Activated CD8-positive, alpha-beta memory T cell treated with anti-CD3 and anti-CD28 coated beads for 4 hours (primary cell): Measurements from ENCODE around the gene NR5A2.

Source experiments
- DNase-seq, 2 donors: peaks; one replicate each; pipeline ENCODE4 v3.0.0-alpha.2; 2020; ENCODE audit warnings: low read depth in 2 of 2

Gene NR5A2

DNA sequence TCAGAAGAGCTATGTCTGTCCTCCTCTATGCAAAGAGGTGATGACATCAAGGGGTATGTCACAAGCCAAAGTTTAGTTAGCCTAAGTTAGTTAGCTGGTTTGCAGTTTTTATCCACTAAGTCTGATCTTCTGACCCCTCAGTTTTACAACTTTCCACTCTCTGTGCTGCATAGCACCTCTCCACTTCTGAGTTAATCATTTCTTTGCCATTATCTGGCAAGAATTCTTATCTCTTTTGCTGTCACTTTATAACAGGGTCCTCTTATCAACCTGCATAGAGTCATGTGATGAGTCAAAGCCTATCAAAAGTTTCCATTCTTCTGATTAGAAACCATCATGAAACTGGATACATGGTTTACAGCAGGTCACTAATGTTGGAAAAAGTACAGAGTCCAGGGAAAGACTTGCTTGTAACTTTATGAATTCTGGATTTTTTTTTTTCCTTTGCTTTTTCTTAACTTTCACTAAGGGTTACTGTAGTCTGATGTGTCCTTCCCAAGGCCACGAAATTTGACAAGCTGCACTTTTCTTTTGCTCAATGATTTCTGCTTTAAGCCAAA lies at the start of gene NR5A2:
Gene NR5A2, plus strand, starts transcription at position 447 of the 560 bp plus-strand sequence. CDS start 138 bp downstream, outside the sequence.
- no peak for DNase-seq

DNA sequence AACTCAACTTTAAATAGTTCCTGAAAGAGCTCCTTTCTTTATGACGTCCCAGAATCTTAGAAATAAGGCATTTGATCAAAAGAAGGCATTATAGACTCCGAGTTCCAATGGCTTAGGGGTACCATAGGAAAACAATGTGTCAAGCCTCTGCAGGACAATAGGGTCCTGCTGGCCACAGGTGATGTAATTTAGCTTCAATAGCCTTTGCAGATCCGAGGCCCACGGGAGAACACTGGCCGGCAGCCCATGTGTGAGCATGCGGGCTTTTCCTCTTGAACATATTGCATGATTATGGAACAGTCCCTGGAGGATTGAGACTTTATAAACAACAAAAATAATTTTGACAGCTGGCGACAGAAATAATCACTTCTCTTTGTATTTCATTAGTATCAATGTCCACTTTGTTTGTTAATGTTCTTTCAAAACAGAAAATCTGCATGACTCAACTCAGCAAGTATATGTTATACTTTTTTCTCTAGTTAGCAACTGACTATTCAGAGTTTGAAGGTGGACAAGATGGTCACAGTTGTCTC lies 49.0 kb upstream of the NR5A2 start:
- DNase-seq, result no peak

DNA sequence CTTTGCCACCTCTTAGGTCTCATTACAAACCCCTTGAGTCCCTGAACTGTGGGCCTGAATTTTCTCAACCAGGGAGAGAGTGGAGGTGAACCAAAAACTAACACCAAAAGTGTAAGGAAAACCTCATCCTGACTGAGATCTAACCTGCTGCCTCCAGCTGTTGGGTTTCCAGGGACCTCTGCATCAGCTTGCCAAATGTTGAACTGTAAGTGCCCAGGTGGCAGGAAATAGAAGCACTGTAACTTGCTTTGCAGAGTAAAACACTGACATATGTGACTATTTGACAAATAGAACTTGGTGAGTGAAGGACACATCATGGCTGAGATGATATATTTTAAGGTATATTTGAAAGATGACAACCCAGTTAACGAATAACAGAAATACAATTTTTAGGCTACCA lies 48.4 kb upstream of the NR5A2 start:
- DNase-seq, result no peak

DNA sequence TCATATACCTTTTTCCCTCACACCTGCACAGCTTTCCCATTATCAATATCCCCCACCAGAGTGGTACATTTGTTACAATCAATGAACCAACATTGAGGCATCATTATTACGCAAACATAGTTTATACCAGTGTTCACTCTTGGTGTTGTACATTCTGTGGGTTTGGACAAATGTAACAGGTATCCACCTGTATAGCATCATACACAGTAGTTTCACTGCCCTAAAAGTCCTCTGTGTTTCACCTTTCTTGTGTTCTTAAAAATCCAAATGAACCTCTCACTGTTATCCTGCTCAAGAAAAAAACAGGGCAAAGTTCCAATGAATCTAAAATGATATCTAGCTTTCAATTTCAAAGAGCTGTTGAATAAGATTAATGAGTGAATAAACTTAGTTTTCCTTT lies 45.9 kb upstream of the NR5A2 start:
- DNase-seq, result no peak

DNA sequence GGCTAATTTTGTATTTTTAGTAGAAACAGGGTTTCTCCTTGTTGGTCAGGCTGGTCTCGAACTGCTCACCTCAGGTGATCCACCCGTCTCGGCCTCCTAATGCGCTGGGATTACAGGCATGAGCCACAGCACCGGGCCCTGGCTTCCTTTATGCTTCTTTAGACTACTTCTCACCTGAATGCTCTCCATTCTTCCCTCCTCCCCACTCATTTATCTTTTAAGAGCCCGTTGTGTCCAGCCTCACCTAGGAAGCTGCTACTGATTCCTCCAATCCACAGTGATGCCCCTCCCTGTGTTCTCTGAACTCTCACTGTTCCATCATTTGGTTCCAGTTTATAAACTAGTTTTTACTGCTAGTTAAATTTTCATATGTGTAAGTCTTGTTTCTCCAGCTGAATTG lies 44.9 kb upstream of the NR5A2 start:
- no peak for DNase-seq

DNA sequence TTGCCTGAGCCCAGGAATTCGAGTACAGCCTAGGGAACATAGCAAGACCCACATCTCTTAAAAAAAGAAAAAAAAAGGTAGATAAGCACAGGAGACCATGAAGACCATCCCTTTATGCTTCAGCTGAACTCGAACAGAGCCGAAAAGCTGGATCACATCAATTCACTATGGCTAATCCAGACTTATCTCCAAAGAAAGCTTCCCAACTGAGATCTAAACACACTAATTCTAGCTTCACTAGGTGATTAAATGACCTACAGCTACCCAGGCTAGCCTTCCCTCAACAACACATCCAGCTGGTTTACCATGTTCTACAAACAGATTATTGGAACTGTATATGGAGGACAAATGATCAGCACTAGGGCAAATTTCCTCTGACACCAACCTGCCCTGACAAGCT lies 44.0 kb upstream of the NR5A2 start:
- DNase-seq, result no peak

DNA sequence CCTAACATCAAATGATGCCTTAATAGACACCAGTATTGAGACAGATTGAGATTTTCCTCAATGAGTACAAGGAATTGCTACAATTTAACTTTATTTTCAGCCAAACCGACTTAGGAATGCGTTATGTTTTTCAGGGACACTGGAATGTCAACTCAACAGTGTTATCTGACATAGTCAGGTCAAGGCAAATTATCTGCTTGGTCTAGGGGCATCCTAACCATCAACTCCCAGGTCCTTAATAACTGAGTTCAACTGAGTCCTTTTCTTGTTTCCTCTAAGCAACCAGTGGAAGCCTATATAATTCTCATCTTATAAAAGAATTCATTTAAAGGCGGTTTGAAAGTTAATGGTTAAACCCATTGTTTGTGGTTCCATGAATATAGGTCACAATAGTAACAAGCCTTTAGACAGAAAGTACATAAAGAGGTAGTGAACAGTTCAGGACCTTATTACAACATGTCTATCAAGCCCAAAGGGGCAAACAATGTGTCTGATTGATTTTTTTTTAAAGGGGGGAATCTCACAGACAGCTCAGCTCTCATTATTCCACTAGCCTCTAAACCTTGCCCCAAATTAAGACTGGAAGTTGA lies 32.3 kb upstream of the NR5A2 start:
- DNase-seq, result no peak

DNA sequence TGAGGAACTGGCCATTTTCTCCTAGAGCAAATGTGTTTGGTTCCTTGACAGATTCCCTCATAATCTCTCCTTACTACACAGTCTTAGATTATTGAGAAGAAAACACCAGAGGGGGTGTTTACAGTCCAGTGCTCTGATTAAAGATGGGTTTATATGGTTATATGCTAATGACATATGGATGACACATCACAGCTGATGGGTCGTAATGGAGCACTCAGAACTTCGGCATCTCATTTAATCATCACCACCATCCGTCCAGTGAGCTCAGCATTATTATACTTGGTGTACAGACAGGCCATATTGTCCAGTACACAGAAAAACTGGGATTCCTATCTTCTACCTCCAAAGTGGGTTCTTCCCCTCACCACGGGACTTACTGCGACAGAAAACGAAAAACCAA lies 22.3 kb upstream of the NR5A2 start:
- DNase-seq, result no peak

DNA sequence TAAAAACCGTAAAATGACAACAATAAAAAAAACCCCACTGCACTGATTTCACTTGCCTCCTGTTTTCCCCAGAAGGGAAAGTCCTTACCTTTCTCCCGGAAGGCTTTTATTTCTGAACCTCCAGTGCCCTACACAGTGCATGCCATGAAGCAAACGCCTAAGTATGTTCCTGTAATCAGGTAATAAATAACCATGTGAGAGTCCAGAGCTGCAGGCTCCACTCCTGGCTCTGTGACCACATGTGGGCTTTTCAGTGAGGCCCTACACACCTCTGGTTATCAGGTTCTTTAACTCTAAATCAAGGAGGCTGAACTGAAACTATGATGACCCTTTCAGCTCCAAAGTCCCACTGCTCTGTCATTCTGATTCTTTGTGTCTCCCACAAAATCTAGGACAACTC lies 20.8 kb upstream of the NR5A2 start:
- no peak for DNase-seq

DNA sequence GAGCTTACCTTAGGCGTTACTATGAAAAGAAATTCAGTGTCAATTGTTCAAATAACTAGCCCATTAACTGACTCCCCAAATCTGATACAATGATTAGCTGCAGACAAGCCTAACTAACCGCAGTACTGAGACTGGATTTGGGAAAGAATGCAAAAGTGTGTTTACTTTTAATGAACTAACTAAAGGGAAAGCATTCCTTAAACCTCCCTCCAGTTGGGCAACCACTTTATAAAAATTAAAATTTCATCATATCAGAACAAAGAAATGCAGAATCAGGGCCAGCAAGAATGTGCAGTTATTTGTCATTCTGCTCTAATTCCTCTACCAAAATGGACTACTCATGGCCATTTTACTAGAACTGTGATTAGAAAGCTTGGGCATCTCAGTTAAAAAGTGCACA lies 11.7 kb upstream of the NR5A2 start:
- DNase-seq, result no peak

DNA sequence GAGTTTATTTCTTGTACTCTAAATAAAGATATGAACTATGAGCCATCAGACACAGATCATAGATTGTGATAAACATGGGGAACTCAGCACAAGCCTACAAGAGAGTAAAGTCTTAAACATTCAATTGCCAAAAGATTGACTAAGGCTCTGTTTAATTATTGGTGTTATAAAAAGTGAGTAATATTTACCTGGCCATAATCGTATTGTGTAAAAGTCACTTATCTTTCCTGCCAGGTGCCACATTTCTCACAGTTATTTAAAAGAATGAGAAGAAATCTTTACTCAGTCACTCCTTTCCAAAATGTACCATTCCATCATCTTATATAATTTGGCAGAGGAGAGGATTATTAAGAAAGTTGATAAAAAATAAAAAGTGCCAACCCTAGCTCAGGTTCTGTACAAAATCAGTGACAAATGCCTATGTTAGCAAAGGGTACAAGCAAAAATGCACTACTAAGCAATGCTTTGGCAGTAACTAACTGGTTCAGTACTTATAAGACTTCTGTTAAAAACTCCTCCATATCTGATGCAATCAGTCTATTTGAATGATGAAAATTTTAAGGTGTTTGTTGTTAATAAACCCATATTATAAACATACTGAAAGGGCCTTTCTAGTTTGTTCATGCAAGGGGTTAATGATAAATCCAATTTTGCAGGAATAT lies 5.8 kb upstream of the NR5A2 start:
- no peak for DNase-seq

DNA sequence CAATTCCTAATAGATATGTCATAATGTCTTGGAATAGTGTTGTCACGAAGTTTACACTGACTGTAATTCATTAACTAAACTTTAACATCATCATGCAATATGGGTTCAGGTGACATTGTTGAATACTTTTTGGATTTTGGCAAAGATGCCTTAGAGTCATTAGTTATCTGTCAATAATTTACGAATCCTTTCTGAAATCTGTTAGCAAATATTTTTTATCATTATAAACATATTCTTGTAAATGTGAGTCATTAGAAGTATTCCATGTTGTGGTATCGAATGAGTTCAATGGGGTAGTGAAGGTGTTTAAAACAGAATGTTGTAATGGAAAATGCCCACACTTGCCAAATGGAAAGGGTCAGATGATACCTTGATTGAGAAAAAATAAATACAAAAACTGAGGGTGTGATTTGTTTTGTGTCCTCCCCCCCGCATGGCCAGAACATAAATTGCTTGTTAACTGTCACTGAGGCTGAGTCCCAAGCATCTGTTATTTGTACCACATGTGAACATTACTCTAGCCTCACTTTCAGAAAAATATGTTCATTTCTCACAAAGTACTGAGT lies 5.2 kb upstream of the NR5A2 start:
- DNase-seq, result no peak

DNA sequence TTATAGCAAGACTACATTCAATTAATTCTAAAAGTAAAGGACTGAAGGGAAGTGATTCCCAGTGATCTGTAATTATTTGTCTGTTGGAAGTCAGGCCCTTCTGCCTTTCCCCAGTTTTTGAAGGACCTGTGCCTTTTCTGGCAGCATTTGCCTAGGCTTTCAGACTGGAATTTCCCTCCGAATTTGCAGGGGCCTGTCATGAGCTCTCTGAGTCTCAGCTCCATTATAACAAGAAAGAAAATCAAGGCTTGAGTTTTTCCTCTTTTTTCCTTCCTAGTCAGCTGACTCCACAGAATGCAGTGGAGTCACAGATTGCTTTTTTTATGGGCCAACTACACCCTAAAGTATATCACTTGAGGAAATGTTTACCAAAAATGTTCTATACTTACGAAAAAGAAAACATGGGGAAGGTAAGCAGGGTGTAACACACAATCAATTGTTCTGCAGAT lies 1.1 kb downstream of the NR5A2 start:
- no peak for DNase-seq

DNA sequence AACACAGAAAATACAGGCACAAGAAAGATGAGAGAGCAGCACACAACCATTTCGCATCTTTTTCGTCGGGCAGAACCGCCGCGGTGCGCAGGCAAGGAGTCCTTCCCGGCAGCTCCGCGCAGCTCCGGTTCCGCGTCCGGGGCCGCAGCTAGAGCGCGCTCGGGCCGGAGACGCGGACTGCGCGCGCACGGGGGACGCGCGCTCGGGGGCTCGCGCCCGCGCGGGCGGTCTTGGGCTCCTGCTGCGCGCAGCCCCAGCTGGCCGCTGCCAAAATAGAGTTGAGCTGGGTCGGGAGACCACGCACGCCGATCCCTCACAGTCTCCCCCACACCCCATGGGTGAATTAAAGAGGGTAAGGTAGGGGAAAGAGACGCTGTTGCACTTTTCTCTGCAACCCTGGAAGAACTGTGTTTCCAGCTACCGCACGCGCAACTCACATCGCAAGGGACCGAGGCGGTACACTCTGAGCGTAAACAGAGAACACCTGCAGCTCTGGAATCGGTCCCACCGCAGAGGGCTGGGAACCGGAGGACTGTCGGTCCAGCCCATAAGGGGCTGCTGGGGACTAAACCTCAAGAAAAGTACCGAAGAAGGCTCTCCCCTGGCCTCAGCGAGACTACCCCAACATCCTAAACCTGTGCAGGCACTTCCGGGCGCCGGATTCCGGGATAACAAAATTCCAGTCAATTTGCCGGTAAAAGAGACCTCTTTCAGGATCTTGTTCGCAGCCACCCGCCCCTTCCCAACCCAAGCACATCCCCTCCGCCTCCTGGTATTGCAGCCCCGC lies 1.7 kb downstream of the NR5A2 start:
- no peak for DNase-seq

DNA sequence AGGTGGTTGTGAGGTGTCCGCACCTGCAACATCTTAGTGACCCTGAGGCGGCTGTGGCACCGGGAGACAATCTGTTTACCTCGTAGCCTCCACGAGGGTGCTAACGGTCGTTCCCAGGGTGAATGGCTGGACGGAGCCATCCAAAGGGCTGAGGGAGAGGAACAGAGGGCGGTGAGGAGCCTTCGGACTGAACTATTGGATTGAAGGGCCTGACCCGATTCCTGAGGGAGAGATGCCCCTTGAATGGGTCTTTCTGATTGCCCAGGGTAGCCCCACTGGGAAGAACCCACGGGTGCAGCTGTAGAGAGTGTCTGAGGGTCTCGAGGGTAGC lies 2.3 kb downstream of the NR5A2 start:
- DNase-seq, result no peak

DNA sequence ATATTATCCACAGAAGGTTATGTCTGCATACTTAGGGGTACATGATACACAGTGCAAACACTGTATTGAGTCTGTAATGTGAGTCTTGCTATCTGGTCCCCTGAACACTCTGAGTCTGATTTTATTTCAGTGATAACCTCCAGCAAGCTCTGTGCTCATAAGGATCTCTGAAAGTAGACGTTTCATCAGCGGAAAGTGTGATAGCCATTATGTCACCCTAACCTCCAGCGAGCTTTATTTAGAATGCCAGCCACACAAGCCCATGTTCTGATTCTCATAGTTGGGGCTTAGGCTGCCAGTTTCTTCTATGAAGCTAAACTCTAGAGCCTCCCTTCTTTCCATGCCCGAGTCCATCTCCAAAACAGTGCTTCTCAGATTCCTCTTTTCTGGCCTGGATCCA lies 3.3 kb downstream of the NR5A2 start:
- no peak for DNase-seq

DNA sequence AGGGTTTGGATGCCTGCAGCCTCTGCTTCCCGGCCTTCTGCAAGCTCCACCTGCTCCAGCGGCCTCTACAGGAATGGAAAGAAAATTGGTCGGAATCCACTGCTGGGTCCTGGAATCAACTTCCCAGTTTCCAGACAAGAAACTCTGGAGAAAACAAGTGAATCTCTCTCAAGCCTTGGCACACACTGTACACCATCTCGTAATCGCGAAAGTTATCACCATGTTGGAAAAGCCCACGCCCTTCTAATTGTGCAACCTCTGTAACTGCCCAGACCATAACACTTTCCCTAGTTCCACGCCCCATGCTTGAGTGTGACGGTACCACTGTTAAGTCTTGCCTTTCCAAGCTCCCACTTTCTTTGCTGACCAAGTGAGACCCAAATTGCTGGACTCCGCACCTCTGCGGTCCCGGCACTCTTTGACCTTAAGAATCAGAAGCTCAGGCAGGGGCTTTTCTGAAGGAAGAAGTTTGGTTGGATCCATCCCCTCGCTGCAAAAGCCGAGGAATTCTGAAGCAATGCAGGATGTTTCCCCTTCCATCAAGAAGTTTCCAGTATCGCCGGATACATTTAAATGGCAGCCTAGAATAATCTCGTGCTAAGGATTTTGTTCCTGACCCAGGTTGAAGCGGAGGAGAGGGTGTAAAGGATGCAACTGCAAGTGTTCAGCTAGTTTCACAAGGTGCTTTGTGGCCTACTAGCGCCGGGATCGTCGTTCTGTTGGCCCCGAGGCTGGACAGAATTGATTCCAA lies 6.2 kb downstream of the NR5A2 start:
- DNase-seq, result no peak

DNA sequence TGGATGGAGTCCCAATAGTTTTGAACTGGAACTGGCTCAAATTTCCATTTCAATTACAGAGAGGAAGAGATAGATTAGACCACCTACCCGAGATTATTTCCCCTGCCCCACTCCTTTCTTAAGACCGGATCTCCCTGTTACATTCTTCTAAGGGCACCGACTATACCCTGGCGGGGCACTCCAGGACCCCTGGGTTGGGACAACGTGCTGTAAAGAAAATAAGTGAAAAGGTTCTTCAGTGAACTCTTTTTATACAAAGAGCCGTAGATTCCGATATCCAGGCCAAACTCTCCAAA lies 6.7 kb downstream of the NR5A2 start:
- DNase-seq, result no peak

DNA sequence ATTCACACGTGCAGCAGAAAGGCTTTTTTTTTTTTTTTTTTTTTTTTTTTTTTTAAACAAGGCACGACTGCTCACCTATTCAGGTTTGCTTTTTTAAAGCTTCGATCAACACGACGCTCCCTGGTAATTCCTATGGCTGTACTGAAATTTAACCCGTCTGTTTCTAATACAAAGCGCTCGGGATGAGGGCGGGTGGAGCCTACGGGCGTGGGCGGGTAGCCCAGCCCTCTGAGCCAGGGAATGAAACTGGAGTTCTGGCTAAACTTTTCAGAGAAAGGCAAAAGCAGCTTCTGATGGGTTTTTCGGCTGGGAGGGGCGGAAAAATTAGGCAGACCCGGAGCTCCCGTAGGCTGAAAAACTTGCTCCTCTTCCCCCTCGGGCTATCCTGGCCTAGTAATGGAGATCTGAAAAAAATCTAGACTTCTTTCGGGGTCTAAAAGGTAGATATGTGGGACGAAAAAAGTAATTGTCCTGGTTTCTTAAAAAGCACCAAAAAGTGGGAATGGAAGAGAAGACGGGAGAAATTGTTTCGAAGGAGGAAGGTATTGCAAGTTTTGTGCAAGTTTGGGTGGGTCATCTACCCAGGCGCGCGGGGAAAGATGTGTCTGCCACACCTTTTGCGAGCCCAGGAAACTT lies 7.4 kb downstream of the NR5A2 start:
- DNase-seq, result no peak

DNA sequence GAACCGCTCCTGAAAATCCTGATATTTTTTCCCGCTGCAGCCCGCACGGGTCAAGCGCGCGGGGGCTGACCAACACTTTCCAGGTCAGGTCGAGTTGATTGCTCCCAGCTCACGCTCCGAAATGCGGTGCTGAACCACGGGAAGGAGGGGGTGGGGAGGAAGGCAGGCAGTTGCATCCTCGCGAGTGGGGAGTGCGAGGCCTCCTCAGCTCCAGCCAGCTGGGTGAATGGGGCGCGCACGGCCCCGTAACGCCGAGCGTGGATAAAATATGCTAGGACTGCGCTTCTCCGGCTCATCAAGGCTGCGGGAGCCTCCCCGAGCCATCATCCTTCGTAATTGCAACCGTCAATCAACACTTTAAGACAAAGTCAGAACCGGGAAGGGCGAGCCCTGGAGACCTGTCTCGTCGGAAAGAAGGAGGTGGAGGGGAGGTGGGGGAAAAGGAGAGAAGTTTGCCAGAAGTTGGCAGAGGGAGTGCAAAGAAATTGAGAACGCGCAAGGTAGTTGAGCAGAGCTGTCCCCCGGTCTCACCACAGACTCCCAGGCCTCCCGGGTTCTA lies 8.0 kb downstream of the NR5A2 start:
- no peak for DNase-seq
